Peyer's patch (tissue), 4 donors: Measurements from ENCODE around the gene USP44.

Experiments used
- POLR2A ChIP-seq, 2 donors: fragments of 450-650 bp; IDR thresholded peaks; one replicate each; pipeline ENCODE4 v1.5.1; 2017; ENCODE audit warnings: antibody characterized with exemption in 2 of 2, mild to moderate bottlenecking in 2 of 2, moderate library complexity in 2 of 2
- TF ChIP-seq, protein P1 (sequence below), 6 experiments: fragments of 450-650 bp in 4 of 6; fragments of 200-600 bp in 2 of 6; sonication (generic) in 1 of 6; IDR thresholded peaks; one replicate each; pipeline ENCODE4 v1.5.1; 2017 to 2019; ENCODE audit warnings: antibody characterized with exemption in 6 of 6, mild to moderate bottlenecking in 3 of 6, moderate library complexity in 1 of 6

DNA sequence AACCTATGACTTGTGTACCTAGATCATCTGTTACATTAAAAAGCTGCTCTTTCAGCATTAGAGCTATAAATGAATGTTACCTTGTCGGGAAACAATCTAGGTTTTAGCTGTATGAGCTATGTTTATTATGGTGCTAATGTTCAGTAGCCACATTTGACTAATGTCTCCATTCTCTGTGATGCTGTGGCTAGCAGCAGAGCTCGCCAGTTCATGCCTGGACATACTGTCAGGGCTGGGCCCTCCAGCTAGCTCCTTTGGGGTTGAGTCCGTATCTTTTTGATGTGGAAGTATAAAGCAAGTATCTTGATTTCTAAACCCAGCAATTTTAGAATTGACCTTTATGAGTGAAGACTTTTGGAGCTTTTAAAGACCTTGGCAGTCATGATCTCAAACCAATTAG is 36.1 kb downstream of the USP44 start:
- TF ChIP-seq, protein P1, sequence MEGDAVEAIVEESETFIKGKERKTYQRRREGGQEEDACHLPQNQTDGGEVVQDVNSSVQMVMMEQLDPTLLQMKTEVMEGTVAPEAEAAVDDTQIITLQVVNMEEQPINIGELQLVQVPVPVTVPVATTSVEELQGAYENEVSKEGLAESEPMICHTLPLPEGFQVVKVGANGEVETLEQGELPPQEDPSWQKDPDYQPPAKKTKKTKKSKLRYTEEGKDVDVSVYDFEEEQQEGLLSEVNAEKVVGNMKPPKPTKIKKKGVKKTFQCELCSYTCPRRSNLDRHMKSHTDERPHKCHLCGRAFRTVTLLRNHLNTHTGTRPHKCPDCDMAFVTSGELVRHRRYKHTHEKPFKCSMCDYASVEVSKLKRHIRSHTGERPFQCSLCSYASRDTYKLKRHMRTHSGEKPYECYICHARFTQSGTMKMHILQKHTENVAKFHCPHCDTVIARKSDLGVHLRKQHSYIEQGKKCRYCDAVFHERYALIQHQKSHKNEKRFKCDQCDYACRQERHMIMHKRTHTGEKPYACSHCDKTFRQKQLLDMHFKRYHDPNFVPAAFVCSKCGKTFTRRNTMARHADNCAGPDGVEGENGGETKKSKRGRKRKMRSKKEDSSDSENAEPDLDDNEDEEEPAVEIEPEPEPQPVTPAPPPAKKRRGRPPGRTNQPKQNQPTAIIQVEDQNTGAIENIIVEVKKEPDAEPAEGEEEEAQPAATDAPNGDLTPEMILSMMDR (IDR thresholded peaks at IDR 0.05) = no peak
- TF ChIP-seq POLR2A (IDR thresholded peaks at IDR 0.05) = no peak
